CD14-positive monocyte (primary cell): ENCODE data around the gene NLE1. TPM values are rescaled to one million over a fixed set of nuclear protein-coding genes. Genes with fewer than 3 reads are reported as not detected.

Experiments
- DNase-seq, 3 donors: peaks; one replicate each; pipeline ENCODE4 v3.0.0-alpha.2; 2011 to 2022
- H2AFZ ChIP-seq: 2 replicates; pipeline ENCODE4 v1.6.0; 2012; ENCODE audit warnings: mild to moderate bottlenecking, low read depth, low read length, inconsistent platforms; ENCODE audit not compliant: insufficient read depth, poor library complexity, severe bottlenecking
- H3K27ac ChIP-seq, 2 donors: 1 replicate in 1 of 2; 2 replicates in 1 of 2; pipeline ENCODE4 v1.5.1; 2012 to 2013; ENCODE audit warnings: low read length in 2 of 2, control low read depth in 1 of 2, inconsistent platforms in 1 of 2, low read depth in 1 of 2, mild to moderate bottlenecking in 1 of 2
- H3K27me3 ChIP-seq, 2 donors: one replicate each; pipeline versions ENCODE4 v1.6.0 to v1.6.1; 2011 to 2013; ENCODE audit warnings: low read length in 2 of 2; ENCODE audit not compliant: control insufficient read depth in 2 of 2, insufficient read depth in 2 of 2
- H3K36me3 ChIP-seq, 2 donors: replicated peaks in 1 of 2; 1 replicate in 1 of 2; 2 replicates in 1 of 2; pipeline versions ENCODE4 v1.5.1 to v1.6.1; 2012 to 2013; ENCODE audit warnings: low read length in 2 of 2, control low read depth in 1 of 2, inconsistent platforms in 1 of 2, mild to moderate bottlenecking in 1 of 2; ENCODE audit not compliant: insufficient read depth in 2 of 2, control insufficient read depth in 1 of 2
- H3K4me1 ChIP-seq, 2 donors: 1 replicate in 1 of 2; 2 replicates in 1 of 2; pipeline versions ENCODE4 v1.5.1 to v1.6.1; 2012 to 2013; ENCODE audit warnings: low read length in 2 of 2, control low read depth in 1 of 2, inconsistent platforms in 1 of 2, mild to moderate bottlenecking in 1 of 2, moderate library complexity in 1 of 2; ENCODE audit not compliant: insufficient read depth in 2 of 2, control insufficient read depth in 1 of 2
- H3K4me2 ChIP-seq: replicated peaks from 2 replicates; pipeline ENCODE3; 2012; ENCODE audit warnings: low read length, moderate library complexity, mild to moderate bottlenecking; ENCODE audit not compliant: poor library complexity, severe bottlenecking; ENCODE audit errors: extremely low read depth
- H3K4me3 ChIP-seq, 3 experiments: fragments of 200-600 bp in 1 of 3; sonication (generic) in 1 of 3; replicated peaks in 1 of 3; 1 replicate in 2 of 3; 2 replicates in 1 of 3; pipeline ENCODE4 v1.5.1; 2011 to 2013; ENCODE audit warnings: low read length in 3 of 3, mild to moderate bottlenecking in 3 of 3, control low read depth in 2 of 3, low read depth in 2 of 3, inconsistent platforms in 1 of 3, moderate library complexity in 1 of 3
- H3K79me2 ChIP-seq: 2 replicates; pipeline ENCODE4 v1.6.0; 2012; ENCODE audit warnings: mild to moderate bottlenecking, control low read depth, inconsistent platforms, low read length, moderate library complexity; ENCODE audit not compliant: insufficient read depth
- H3K9ac ChIP-seq: 2 replicates; pipeline ENCODE4 v1.6.0; 2017; ENCODE audit warnings: low read length, mild to moderate bottlenecking; ENCODE audit not compliant: insufficient read depth, poor library complexity, severe bottlenecking
- H3K9me3 ChIP-seq, 2 donors: replicated peaks in 1 of 2; 1 replicate in 1 of 2; 2 replicates in 1 of 2; pipeline versions ENCODE4 v1.5.1 to v1.6.1; 2012 to 2013; ENCODE audit warnings: low read length in 2 of 2, control low read depth in 1 of 2; ENCODE audit not compliant: control insufficient read depth in 1 of 2, insufficient read depth in 1 of 2
- H4K20me1 ChIP-seq: 2 replicates; pipeline ENCODE4 v1.6.0; 2012; ENCODE audit warnings: mild to moderate bottlenecking, low read length, control low read depth, moderate library complexity; ENCODE audit not compliant: insufficient read depth
- H3K27ac Mint-ChIP-seq, 7 donors: one replicate each; pipeline ENCODE4 v1.8.0; 2020; ENCODE audit warnings: mild to moderate bottlenecking in 7 of 7, mixed read lengths in 7 of 7, moderate library complexity in 6 of 7, inconsistent platforms in 2 of 7
- H3K27me3 Mint-ChIP-seq, 3 donors: one replicate each; pipeline ENCODE4 v1.8.0; 2021 to 2022; ENCODE audit warnings: low read depth in 3 of 3, mild to moderate bottlenecking in 3 of 3, mixed read lengths in 3 of 3, moderate library complexity in 3 of 3, inconsistent platforms in 1 of 3
- H3K36me3 Mint-ChIP-seq, 2 donors: one replicate each; pipeline ENCODE4 v1.8.0; 2020; ENCODE audit warnings: mixed read lengths in 2 of 2, inconsistent platforms in 1 of 2, mild to moderate bottlenecking in 1 of 2
- H3K4me1 Mint-ChIP-seq: one replicate; pipeline ENCODE4 v1.8.0; 2020; ENCODE audit warnings: mild to moderate bottlenecking, mixed read lengths
- H3K4me3 Mint-ChIP-seq, 2 donors: one replicate each; pipeline ENCODE4 v1.8.0; 2020; ENCODE audit warnings: mild to moderate bottlenecking in 2 of 2, mixed read lengths in 2 of 2, moderate library complexity in 1 of 2
- H3K9me3 Mint-ChIP-seq, 7 donors: one replicate each; pipeline ENCODE4 v1.8.0; 2020 to 2022; ENCODE audit warnings: mixed read lengths in 7 of 7, mild to moderate bottlenecking in 6 of 7, moderate library complexity in 6 of 7, inconsistent platforms in 2 of 7
- WGBS: methylation state at CpG from one replicate; pipeline ENCODE4 v1.1.5; 2013; ENCODE audit warnings: missing lambda C conversion rate; ENCODE audit not compliant: insufficient coverage; 5-methylcytosine and 5-hydroxymethylcytosine counted together
- intact Hi-C, 2 donors: fragments of 100-400 bp; cut with micrococcal nuclease; formaldehyde crosslinking; loops; one replicate each; pipeline versions ENCODE4 v1.15.0 to v1.15.1; 2023
- polyA plus RNA-seq, 3 donors: library from polyadenylated mRNA; depleted of rRNA in 1 of 3; unstranded in 2 of 3; stranded (reverse) in 1 of 3; fragments of 300-500 nt in 2 of 3; fragments of >200 nt in 1 of 3; fragmentation: Illumina TruSeq in 2 of 3; gene quantifications; 1 replicate in 2 of 3; 2 replicates in 1 of 3; pipeline ENCODE4 v1.2.3, GENCODE V29; 2012 to 2021
- TF ChIP-seq, protein P1 (sequence below): fragments of 200-600 bp; IDR thresholded peaks from one replicate; pipeline ENCODE4 v1.8.0; 2022; ENCODE audit warnings: antibody characterized with exemption, mild to moderate bottlenecking

NLE1 gene
- polyA plus RNA-seq, 3 donors = 1.6 to 3.6 (median 2.2) TPM

DNA sequence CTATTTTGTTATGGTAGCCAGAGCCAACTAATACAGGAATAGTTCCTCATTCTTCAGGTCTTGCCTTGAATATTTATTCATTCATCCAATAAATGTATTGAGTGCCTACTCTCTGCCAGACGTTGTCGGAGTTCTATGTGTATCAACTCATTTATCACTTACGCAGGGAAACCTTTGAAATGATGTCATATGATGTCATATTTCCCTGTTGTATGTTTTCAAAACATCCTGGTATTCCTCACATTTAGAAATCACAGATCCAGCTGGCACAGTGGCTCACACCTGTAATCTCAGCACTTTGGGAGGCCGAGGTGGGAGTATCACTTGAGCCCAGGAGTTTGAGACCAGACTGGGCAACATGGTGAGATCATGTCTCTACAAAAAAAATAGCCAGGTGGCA lies 2.7 kb upstream of the NLE1 start:
- Histone ChIP-seq H3K4me2 (no peak overlapping the region), H3K79me2 (peaks cover 11% of the 10 kb centered on the region), H3K4me1 (peaks cover 0 to 13% of the 10 kb centered on the region in 2 donors), H3K9ac (no peak overlapping the region), H3K27me3 (no peaks in the 10 kb centered on the region), H3K27ac (no peak overlapping the region), H4K20me1 (no peaks in the 10 kb centered on the region), H3K4me3 (no peak overlapping the region), H3K9me3 (no peaks in the 10 kb centered on the region), H2AFZ (no peak overlapping the region), H3K36me3 (no peaks in the 10 kb centered on the region)
- peaks cover 11% of the 10 kb centered on the region for H3K4me1 Mint-ChIP-seq
- no peak overlapping the region for H3K4me3 Mint-ChIP-seq
- intact Hi-C loops = no loop called here
- TF ChIP-seq, protein P1, sequence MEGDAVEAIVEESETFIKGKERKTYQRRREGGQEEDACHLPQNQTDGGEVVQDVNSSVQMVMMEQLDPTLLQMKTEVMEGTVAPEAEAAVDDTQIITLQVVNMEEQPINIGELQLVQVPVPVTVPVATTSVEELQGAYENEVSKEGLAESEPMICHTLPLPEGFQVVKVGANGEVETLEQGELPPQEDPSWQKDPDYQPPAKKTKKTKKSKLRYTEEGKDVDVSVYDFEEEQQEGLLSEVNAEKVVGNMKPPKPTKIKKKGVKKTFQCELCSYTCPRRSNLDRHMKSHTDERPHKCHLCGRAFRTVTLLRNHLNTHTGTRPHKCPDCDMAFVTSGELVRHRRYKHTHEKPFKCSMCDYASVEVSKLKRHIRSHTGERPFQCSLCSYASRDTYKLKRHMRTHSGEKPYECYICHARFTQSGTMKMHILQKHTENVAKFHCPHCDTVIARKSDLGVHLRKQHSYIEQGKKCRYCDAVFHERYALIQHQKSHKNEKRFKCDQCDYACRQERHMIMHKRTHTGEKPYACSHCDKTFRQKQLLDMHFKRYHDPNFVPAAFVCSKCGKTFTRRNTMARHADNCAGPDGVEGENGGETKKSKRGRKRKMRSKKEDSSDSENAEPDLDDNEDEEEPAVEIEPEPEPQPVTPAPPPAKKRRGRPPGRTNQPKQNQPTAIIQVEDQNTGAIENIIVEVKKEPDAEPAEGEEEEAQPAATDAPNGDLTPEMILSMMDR = no peak
- H3K36me3 Mint-ChIP-seq = no peaks in the 10 kb centered on the region
- DNase-seq = no peak
- H3K27ac Mint-ChIP-seq = no peak overlapping the region
- no peaks in the 10 kb centered on the region for H3K9me3 Mint-ChIP-seq
- no CpG with 5 or more reads among the region's 4 CpGs for WGBS
- peaks cover 5% of the 10 kb centered on the region in 3 donors for H3K27me3 Mint-ChIP-seq

DNA sequence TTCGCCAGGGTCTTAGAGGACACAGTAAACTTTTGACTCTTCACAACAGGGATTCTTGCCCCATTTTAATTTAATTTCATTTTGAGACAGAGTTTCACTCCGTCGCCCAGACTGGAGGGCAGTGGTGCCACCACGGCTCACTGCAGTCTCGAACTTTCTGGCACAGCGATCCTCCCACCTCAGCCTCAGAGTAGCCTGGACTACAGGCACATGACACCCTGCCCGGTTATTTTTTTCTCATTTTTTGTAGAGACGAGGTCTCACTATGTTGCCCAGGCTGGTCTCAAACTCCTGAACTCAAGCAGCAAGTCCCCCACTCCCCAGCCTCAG lies 329 bp upstream of the NLE1 start:
- peak overlapping the region; percentile 87 for H3K4me2 ChIP-seq
- no peak overlapping the region for H3K27ac ChIP-seq
- H3K4me1 ChIP-seq = peaks cover 0 to 13% of the 10 kb centered on the region in 2 donors
- WGBS = 77% methylated on average over 8 of the region's 8 CpGs
- TF ChIP-seq, protein P1 = peak; percentile 63
- peaks cover 11% of the 10 kb centered on the region for H3K79me2 ChIP-seq
- H2AFZ ChIP-seq = peak overlapping the region; percentile 92
- no peak overlapping the region for H3K9ac ChIP-seq
- no peaks in the 10 kb centered on the region for H3K9me3 Mint-ChIP-seq
- peaks cover 14% of the 10 kb centered on the region in 2 donors for H3K36me3 Mint-ChIP-seq
- peak overlapping the region in 1 of 3 experiments; percentile 82 for H3K4me3 ChIP-seq
- H3K36me3 ChIP-seq = peaks cover 16 to 22% of the 10 kb centered on the region in 2 donors
- peak overlapping the region; percentile 83 to 91 for H3K4me3 Mint-ChIP-seq
- H3K27ac Mint-ChIP-seq = no peak overlapping the region
- peaks cover 0 to 3% (median 2%) of the 10 kb centered on the region in 3 donors for H3K27me3 Mint-ChIP-seq
- H3K9me3 ChIP-seq = no peaks in the 10 kb centered on the region
- intact Hi-C loops = no loop called here
- no peaks in the 10 kb centered on the region for H3K27me3 ChIP-seq
- H3K4me1 Mint-ChIP-seq = peaks cover 11% of the 10 kb centered on the region
- H4K20me1 ChIP-seq = no peaks in the 10 kb centered on the region
- DNase-seq = no peak
